Measurements from ENCODE around the gene GLRX.
A peak's percentile ranks its signal among the peaks of the same experiment; 100 is the strongest.

DNA sequence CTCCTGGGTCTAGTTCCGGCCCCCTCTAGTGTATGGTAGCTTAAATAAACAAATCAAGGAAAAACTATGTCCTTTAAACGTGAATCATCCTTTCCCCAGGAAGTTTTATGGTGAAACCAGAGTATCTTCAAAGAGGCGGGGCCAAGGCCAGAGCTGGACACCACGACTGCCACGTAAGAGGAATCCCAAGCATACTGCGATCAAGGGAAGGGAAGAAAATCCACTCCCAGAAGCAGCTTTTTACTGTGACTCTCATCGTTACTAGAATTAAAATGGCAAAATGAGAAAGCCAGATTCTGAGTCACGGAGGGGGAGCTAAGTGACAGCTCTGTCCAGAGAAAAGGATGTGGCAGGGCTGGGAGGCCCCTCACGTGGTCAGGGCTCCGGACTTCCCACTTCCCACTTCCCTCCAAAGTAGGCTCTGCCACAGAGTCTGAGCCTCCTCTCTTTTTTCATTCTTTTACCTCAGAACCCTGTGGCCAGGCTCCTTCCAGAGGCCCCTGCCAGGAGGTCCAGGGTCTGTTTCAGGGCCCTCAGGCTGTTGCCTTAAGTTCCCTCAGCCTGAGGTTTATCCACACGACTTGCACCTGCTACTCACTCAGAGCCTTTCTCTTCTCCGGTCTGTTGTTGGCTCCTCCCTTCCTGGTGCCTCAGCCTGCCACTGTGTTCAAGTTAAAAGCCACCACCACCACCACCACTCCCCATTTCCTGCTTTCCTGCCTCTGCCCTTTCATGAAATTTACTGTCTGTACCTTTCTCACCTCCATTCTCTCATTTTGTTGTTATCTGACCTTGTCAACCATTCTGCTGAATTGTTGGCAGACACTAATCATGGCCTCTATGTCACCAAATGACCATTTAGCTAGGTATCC lies 1.4 kb upstream of the GLRX start:
- TF ChIP-seq, protein P1, sequence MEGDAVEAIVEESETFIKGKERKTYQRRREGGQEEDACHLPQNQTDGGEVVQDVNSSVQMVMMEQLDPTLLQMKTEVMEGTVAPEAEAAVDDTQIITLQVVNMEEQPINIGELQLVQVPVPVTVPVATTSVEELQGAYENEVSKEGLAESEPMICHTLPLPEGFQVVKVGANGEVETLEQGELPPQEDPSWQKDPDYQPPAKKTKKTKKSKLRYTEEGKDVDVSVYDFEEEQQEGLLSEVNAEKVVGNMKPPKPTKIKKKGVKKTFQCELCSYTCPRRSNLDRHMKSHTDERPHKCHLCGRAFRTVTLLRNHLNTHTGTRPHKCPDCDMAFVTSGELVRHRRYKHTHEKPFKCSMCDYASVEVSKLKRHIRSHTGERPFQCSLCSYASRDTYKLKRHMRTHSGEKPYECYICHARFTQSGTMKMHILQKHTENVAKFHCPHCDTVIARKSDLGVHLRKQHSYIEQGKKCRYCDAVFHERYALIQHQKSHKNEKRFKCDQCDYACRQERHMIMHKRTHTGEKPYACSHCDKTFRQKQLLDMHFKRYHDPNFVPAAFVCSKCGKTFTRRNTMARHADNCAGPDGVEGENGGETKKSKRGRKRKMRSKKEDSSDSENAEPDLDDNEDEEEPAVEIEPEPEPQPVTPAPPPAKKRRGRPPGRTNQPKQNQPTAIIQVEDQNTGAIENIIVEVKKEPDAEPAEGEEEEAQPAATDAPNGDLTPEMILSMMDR (IDR thresholded peaks at IDR 0.05), result no peak
- TF ChIP-seq POLR2AphosphoS5 (IDR thresholded peaks at IDR 0.05) (peak; percentile 43), POLR2A (IDR thresholded peaks at IDR 0.05) (peak in 1 of 2 donors; percentile 27), EP300 (IDR thresholded peaks at IDR 0.05) (no peak)

Data from gastroesophageal sphincter (tissue), 3 donors.